Forelimb muscle (tissue), 1 donor: ENCODE data around the gene NEDD4. TPM values are rescaled to one million over a fixed set of nuclear protein-coding genes. Genes with fewer than 3 reads are reported as not detected.
"Not testable (repeated sequence)": the region's sequence is repeated elsewhere in the genome, so short reads cannot be mapped to it uniquely, and the experiment has no call there.

Experiments used
- DNase-seq: peaks from one replicate; pipeline ENCODE4 v3.0.0-alpha.2; 2013; ENCODE audit warnings: low read depth
- polyA plus RNA-seq: library from polyadenylated mRNA; unstranded; fragments of 120-200 nt; gene quantifications from one replicate; pipeline ENCODE4 v1.2.1, GENCODE V29; 2013; ENCODE audit not compliant: insufficient read length

NEDD4 gene
- polyA plus RNA-seq, 1 donor = 9.1 TPM

GRCh38 chr15:55824857-55825613 lies 168.4 kb downstream of the NEDD4 start:
- DNase-seq = no peak

GRCh38 chr15:55823699-55824340 lies 169.6 kb downstream of the NEDD4 start:
- no peak for DNase-seq

- no peak for DNase-seq
Measured at GRCh38 chr15:55823191-55823670, 170.2 kb downstream of the NEDD4 start.

- DNase-seq = not testable (repeated sequence)
Measured at GRCh38 chr15:55821740-55822139, 171.7 kb downstream of the NEDD4 start.

GRCh38 chr15:55820043-55820442 lies 173.4 kb downstream of the NEDD4 start:
- no peak for DNase-seq

GRCh38 chr15:55819397-55820034 lies 173.9 kb downstream of the NEDD4 start:
- DNase-seq = no peak

GRCh38 chr15:55816017-55816416 lies 177.4 kb downstream of the NEDD4 start:
- no peak for DNase-seq

- DNase-seq = no peak
Measured at GRCh38 chr15:55802600-55803376, 190.6 kb downstream of the NEDD4 start.

- no peak for DNase-seq
Measured at GRCh38 chr15:55800216-55800615, 193.2 kb downstream of the NEDD4 start.

- DNase-seq = no peak
Measured at GRCh38 chr15:55799291-55800212, 193.9 kb downstream of the NEDD4 start.

GRCh38 chr15:55796321-55796965 lies 197.0 kb downstream of the NEDD4 start:
- DNase-seq = no peak

- no peak for DNase-seq
Measured at GRCh38 chr15:55795031-55795430, 198.4 kb downstream of the NEDD4 start.

GRCh38 chr15:55791551-55792400 lies 201.6 kb downstream of the NEDD4 start:
- no peak for DNase-seq

- no peak for DNase-seq
Measured at GRCh38 chr15:55789066-55789660, 204.2 kb downstream of the NEDD4 start.

GRCh38 chr15:55786341-55786740 lies 207.1 kb downstream of the NEDD4 start:
- DNase-seq = no peak

- DNase-seq = not testable (repeated sequence)
Measured at GRCh38 chr15:55785593-55785992, 207.8 kb downstream of the NEDD4 start.

GRCh38 chr15:55784286-55784685 lies 209.1 kb downstream of the NEDD4 start:
- DNase-seq = no peak

GRCh38 chr15:55782901-55783300 lies 210.5 kb downstream of the NEDD4 start:
- no peak for DNase-seq

- no peak for DNase-seq
Measured at GRCh38 chr15:55780292-55780691, 213.1 kb downstream of the NEDD4 start.
